ENCODE measurements around the gene DGKZ. TPM values are rescaled to one million over a fixed set of nuclear protein-coding genes. Genes with fewer than 3 reads are reported as not detected.
A peak's percentile ranks its signal among the peaks of the same experiment; 100 is the strongest.

DGKZ gene
- polyA plus RNA-seq, 3 donors, result 30.4 to 217 (median 33.4) TPM

DNA sequence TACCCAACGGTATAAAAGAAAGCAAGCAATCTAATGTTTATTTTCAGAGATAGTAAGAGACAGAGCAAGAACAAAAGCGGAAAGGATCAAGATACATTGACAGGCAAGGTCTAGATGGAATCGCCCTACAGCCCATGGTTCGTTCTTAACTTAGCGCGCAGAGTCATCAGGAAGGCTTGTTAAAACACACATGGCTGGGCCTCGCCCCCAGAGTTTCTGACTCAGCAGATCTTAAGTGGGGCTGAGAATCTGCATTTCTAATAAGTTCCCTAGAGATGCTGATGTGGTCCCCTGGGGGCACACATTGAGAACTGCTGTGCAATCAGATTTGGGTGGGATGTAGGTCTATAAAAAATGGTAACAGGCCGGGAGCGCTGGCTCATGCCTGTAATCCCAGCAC, 80.1 kb downstream of the DGKZ start:
- H3K4me1 Mint-ChIP-seq, result peaks cover 2% of the 10 kb centered on the region
- H3K27me3 Mint-ChIP-seq (ENCODE audit: low read depth in 3 of 3), result peaks cover 0 to 1% (median 0%) of the 10 kb centered on the region in 3 donors
- Histone ChIP-seq H4K20me1 (ENCODE audit: insufficient read depth, low read length) (no peaks in the 10 kb centered on the region), H3K27ac (ENCODE audit: low read depth in 1 of 2, low read length in 2 of 2) (no peak overlapping the region), H3K9me3 (replicated peaks in 1 of 2; ENCODE audit: control insufficient read depth in 1 of 2, insufficient read depth in 1 of 2, low read length in 2 of 2) (no peaks in the 10 kb centered on the region), H3K27me3 (ENCODE audit: control insufficient read depth in 2 of 2, insufficient read depth in 2 of 2, low read length in 2 of 2) (no peaks in the 10 kb centered on the region), H3K36me3 (replicated peaks in 1 of 2; ENCODE audit: control insufficient read depth in 1 of 2, insufficient read depth in 2 of 2, low read length in 2 of 2) (peaks cover 17 to 61% of the 10 kb centered on the region in 2 donors), H3K4me2 (replicated peaks; ENCODE audit: extremely low read depth, low read length, poor library complexity, severe bottlenecking) (no peak overlapping the region), H3K9ac (ENCODE audit: insufficient read depth, low read length, poor library complexity, severe bottlenecking) (no peak overlapping the region), H3K4me1 (ENCODE audit: control insufficient read depth in 1 of 2, insufficient read depth in 2 of 2, low read length in 2 of 2) (no peaks in the 10 kb centered on the region), H3K4me3 (replicated peaks in 1 of 3; ENCODE audit: low read depth in 2 of 3, low read length in 3 of 3) (no peak overlapping the region), H2AFZ (ENCODE audit: insufficient read depth, low read depth, low read length, poor library complexity, severe bottlenecking) (no peak overlapping the region), H3K79me2 (ENCODE audit: insufficient read depth, low read length) (no peaks in the 10 kb centered on the region)
- no peak for DNase-seq
- H3K36me3 Mint-ChIP-seq, result peaks cover 58 to 70% of the 10 kb centered on the region in 2 donors
- intact Hi-C loops (cut with micrococcal nuclease), result no loop called here
- H3K27ac Mint-ChIP-seq, result no peak overlapping the region
- no peak for TF ChIP-seq CTCF (IDR thresholded peaks at IDR 0.05)
- no peak overlapping the region for H3K4me3 Mint-ChIP-seq
- no peaks in the 10 kb centered on the region for H3K9me3 Mint-ChIP-seq
- WGBS (ENCODE audit: insufficient coverage), result 94% methylated on average over 7 of the region's 9 CpGs

GRCh38 chr11:46429717-46430116, 82.5 kb downstream of the DGKZ start:
- Mint-ChIP-seq H3K9me3 (no peaks in the 10 kb centered on the region), H3K4me3 (no peak overlapping the region), H3K27me3 (ENCODE audit: low read depth in 3 of 3) (peaks cover 0 to 1% (median 0%) of the 10 kb centered on the region in 3 donors), H3K27ac (peak overlapping the region in 1 of 7 donors; percentile 21), H3K36me3 (peaks cover 70 to 79% of the 10 kb centered on the region in 2 donors), H3K4me1 (peaks cover 2% of the 10 kb centered on the region)
- DNase-seq, result no peak
- no peak overlapping the region for H2AFZ ChIP-seq (ENCODE audit: insufficient read depth, low read depth, low read length, poor library complexity, severe bottlenecking)
- no peaks in the 10 kb centered on the region for H3K79me2 ChIP-seq (ENCODE audit: insufficient read depth, low read length)
- no peak overlapping the region for H3K4me2 ChIP-seq (replicated peaks; ENCODE audit: extremely low read depth, low read length, poor library complexity, severe bottlenecking)
- no peaks in the 10 kb centered on the region for H3K9me3 ChIP-seq (replicated peaks in 1 of 2; ENCODE audit: control insufficient read depth in 1 of 2, insufficient read depth in 1 of 2, low read length in 2 of 2)
- no peak overlapping the region for H3K9ac ChIP-seq (ENCODE audit: insufficient read depth, low read length, poor library complexity, severe bottlenecking)
- H3K27me3 ChIP-seq (ENCODE audit: control insufficient read depth in 2 of 2, insufficient read depth in 2 of 2, low read length in 2 of 2), result no peaks in the 10 kb centered on the region
- intact Hi-C loops (cut with micrococcal nuclease), result no loop called here
- no peaks in the 10 kb centered on the region for H4K20me1 ChIP-seq (ENCODE audit: insufficient read depth, low read length)
- H3K4me3 ChIP-seq (replicated peaks in 1 of 3; ENCODE audit: low read depth in 2 of 3, low read length in 3 of 3), result no peak overlapping the region
- no peak overlapping the region for H3K27ac ChIP-seq (ENCODE audit: low read depth in 1 of 2, low read length in 2 of 2)
- H3K36me3 ChIP-seq (replicated peaks in 1 of 2; ENCODE audit: control insufficient read depth in 1 of 2, insufficient read depth in 2 of 2, low read length in 2 of 2), result peaks cover 39 to 70% of the 10 kb centered on the region in 2 donors
- no peaks in the 10 kb centered on the region for H3K4me1 ChIP-seq (ENCODE audit: control insufficient read depth in 1 of 2, insufficient read depth in 2 of 2, low read length in 2 of 2)
- TF ChIP-seq CTCF (IDR thresholded peaks at IDR 0.05), result no peak
- no CpG with 5 or more reads among the region's 3 CpGs for WGBS (ENCODE audit: insufficient coverage)

Small RNA genes within 50 kb of the gene (small RNA-seq; reads per million reads assigned to genes)
- not detected for gene MIR4688 (ENCODE audit: insufficient read length, low read depth)

Other genes with a start within 250 kb of the DGKZ start
- 10 to 100 TPM in 2 of 3 donors, 1 to 10 TPM in 1; 6.2 to 95.2 (median 14.0) TPM for gene PHF21A, start 226.0 kb upstream of the DGKZ start, polyA plus RNA-seq
- not detected for gene CREB3L1, start 69.8 kb upstream of the DGKZ start, polyA plus RNA-seq
- gene MDK, start 34.2 kb downstream of the DGKZ start, polyA plus RNA-seq, result 1 to 10 TPM in 1 of 3 donors, not detected in 2; 2.8 TPM
- gene CHRM4, start 44.3 kb downstream of the DGKZ start, polyA plus RNA-seq, result under 1 TPM in 2 of 3 donors, not detected in 1; 0.15 to 0.57 TPM
- gene AMBRA1, start 246.6 kb downstream of the DGKZ start, polyA plus RNA-seq, result 1 to 10 TPM; 2.1 to 6.1 (median 3.8) TPM

All from CD14-positive monocyte (primary cell).